ENCODE data around the gene RAB8A. TPM values are rescaled to one million over a fixed set of nuclear protein-coding genes. Genes with fewer than 3 reads are reported as not detected.

The RAB8A gene
- total and polyA plus RNA-seq, 10 donors: 31.5 to 104 (median 81.7) TPM

DNA sequence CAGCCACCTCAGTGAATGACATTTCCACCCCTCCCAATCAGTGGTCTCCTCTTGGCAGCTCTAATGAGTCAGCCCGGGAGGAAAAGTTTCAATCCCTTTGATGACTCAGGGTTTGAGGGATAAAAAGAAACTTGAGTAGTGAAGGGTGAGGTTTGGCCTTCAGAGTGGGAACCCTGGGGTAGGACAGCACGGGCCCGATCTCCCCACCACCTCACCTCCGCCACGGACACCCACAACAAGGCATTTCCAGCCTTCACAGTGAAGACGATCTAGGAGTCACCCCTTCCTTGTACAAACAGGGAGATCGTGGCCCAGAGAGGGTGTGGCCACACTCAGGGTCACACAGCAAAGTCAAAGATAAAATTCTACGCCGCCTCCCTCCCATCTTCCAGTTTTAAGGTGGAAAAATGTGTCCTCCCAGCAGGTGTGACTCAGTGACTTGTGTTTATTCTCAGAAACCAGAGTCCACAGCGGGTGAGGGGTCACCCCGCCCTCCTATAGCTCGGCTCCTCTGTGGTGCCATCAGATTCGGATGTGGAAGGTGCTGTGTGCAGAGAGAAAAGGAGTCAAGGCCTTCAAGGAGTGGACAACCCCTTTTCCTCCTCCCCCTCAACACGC lies 49.4 kb downstream of the RAB8A start:
- Histone ChIP-seq H3K9me3 (no peaks in the 10 kb centered on the region), H3K36me3 (peaks cover 0 to 26% (median 18%) of the 10 kb centered on the region in 6 donors), H3K4me3 (no peak overlapping the region), H3K4me1 (peaks cover 0 to 11% (median 0%) of the 10 kb centered on the region in 6 donors), H3K27ac (no peak overlapping the region), H3K27me3 (replicated peaks in 1 of 7) (no peaks in the 10 kb centered on the region)
- intact Hi-C loops (cut with DNase I; ENCODE audit: low total_unique reads): no loop called here
- no peak for TF ChIP-seq POLR2AphosphoS5 (IDR thresholded peaks at IDR 0.05)
- no peak for TF ChIP-seq POLR2A (IDR thresholded peaks at IDR 0.05)
- TF ChIP-seq CTCF (IDR thresholded peaks at IDR 0.05 in 8 of 11, conservative IDR thresholded peaks at IDR 0.05 in 3 of 11): no peak
- 64 to 87% (median 72%) methylated on average over 11 to 14 of the region's 14 CpGs for WGBS, 5 donors
- DNase-seq: no peak

GRCh38 chr19:16161840-16162239 lies 50.2 kb downstream of the RAB8A start:
- intact Hi-C loops (cut with DNase I; ENCODE audit: low total_unique reads): no loop called here
- Histone ChIP-seq H3K4me3 (no peak overlapping the region), H3K27ac (no peak overlapping the region), H3K9me3 (no peaks in the 10 kb centered on the region), H3K27me3 (replicated peaks in 1 of 7) (no peaks in the 10 kb centered on the region), H3K36me3 (peaks cover 0 to 18% (median 12%) of the 10 kb centered on the region in 6 donors), H3K4me1 (peaks cover 0 to 4% (median 0%) of the 10 kb centered on the region in 6 donors)
- TF ChIP-seq POLR2AphosphoS5 (IDR thresholded peaks at IDR 0.05): no peak
- TF ChIP-seq CTCF (IDR thresholded peaks at IDR 0.05 in 8 of 11, conservative IDR thresholded peaks at IDR 0.05 in 3 of 11): no peak
- no peak for TF ChIP-seq POLR2A (IDR thresholded peaks at IDR 0.05)
- no peak for DNase-seq
- 79 to 90% (median 81%) methylated on average over 3 of the region's 3 CpGs for WGBS, 5 donors

GRCh38 chr19:16164222-16164890 lies 52.7 kb downstream of the RAB8A start:
- no peak overlapping the region for H3K4me3 ChIP-seq
- TF ChIP-seq CTCF (IDR thresholded peaks at IDR 0.05 in 8 of 11, conservative IDR thresholded peaks at IDR 0.05 in 3 of 11) (no peak), POLR2AphosphoS5 (IDR thresholded peaks at IDR 0.05) (no peak), POLR2A (IDR thresholded peaks at IDR 0.05) (no peak)
- H3K4me1 ChIP-seq: peaks cover 0 to 23% (median 8%) of the 10 kb centered on the region in 6 donors
- no peaks in the 10 kb centered on the region for H3K27me3 ChIP-seq (replicated peaks in 1 of 7)
- WGBS, 5 donors: 88 to 94% (median 93%) methylated on average over 13 of the region's 13 CpGs
- H3K27ac ChIP-seq: no peak overlapping the region
- no peaks in the 10 kb centered on the region for H3K36me3 ChIP-seq
- no peak for DNase-seq
- H3K9me3 ChIP-seq: no peaks in the 10 kb centered on the region
- intact Hi-C loops (cut with DNase I; ENCODE audit: low total_unique reads): no loop called here

GRCh38 chr19:16166417-16166816 lies 54.7 kb downstream of the RAB8A start:
- H3K27ac ChIP-seq: no peak overlapping the region
- 89 to 100% (median 92%) methylated on average over 1 of the region's 1 CpG for WGBS, 5 donors
- no peak overlapping the region for H3K4me3 ChIP-seq
- H3K27me3 ChIP-seq (replicated peaks in 1 of 7): no peaks in the 10 kb centered on the region
- no peak for TF ChIP-seq POLR2AphosphoS5 (IDR thresholded peaks at IDR 0.05)
- no peak for TF ChIP-seq POLR2A (IDR thresholded peaks at IDR 0.05)
- intact Hi-C loops (cut with DNase I; ENCODE audit: low total_unique reads): no loop called here
- no peaks in the 10 kb centered on the region for H3K36me3 ChIP-seq
- H3K4me1 ChIP-seq: peaks cover 0 to 22% (median 8%) of the 10 kb centered on the region in 6 donors
- no peaks in the 10 kb centered on the region for H3K9me3 ChIP-seq
- DNase-seq: no peak
